Skin of body (tissue), 2 donors: ENCODE results near the gene ZEB1. TPM values are rescaled to one million over a fixed set of nuclear protein-coding genes. Genes with fewer than 3 reads are reported as not detected.
A peak's percentile ranks its signal among the peaks of the same experiment; 100 is the strongest.

Source experiments
- DNase-seq: peaks from one replicate; lab custom pipeline; 2025; lab: John Stamatoyannopoulos, UW
- total RNA-seq: library from RNA; depleted of rRNA; stranded (reverse); fragments of >200 nt; gene quantifications from one replicate; pipeline ENCODE4 v1.2.3, GENCODE V29; 2014

ZEB1 gene
- 70.4 TPM for total RNA-seq

GRCh38 chr10:31318854-31319601 lies at the start of gene ZEB1:
Gene ZEB1 (plus strand): TSS chr10:31319216. CDS start chr10:31319235, 19 bp downstream.
- peak; percentile 34 for DNase-seq

GRCh38 chr10:31270954-31271353 lies 48.1 kb upstream of the ZEB1 start:
- no peak for DNase-seq

- no peak for DNase-seq
These were observed 46.2 kb upstream of the ZEB1 start for GRCh38 chr10:31272841-31273240.

GRCh38 chr10:31273789-31274188 lies 45.2 kb upstream of the ZEB1 start:
- no peak for DNase-seq

- no peak for DNase-seq
These were observed 44.7 kb upstream of the ZEB1 start for GRCh38 chr10:31274310-31274709.

- no peak for DNase-seq
These were observed 40.6 kb upstream of the ZEB1 start for GRCh38 chr10:31278279-31278941.

- no peak for DNase-seq
These were observed 38.0 kb upstream of the ZEB1 start for GRCh38 chr10:31280972-31281371.

GRCh38 chr10:31288001-31288400 lies 31.0 kb upstream of the ZEB1 start:
- DNase-seq: no peak

GRCh38 chr10:31288962-31289361 lies 30.1 kb upstream of the ZEB1 start:
- no peak for DNase-seq

- DNase-seq: no peak
These were observed 28.6 kb upstream of the ZEB1 start for GRCh38 chr10:31290386-31290785.

- no peak for DNase-seq
These were observed 27.9 kb upstream of the ZEB1 start for GRCh38 chr10:31291123-31291522.

- DNase-seq: no peak
These were observed 24.5 kb upstream of the ZEB1 start for GRCh38 chr10:31294558-31294957.

GRCh38 chr10:31296754-31297153 lies 22.3 kb upstream of the ZEB1 start:
- no peak for DNase-seq

GRCh38 chr10:31299119-31299518 lies 19.9 kb upstream of the ZEB1 start:
- DNase-seq: no peak

- no peak for DNase-seq
These were observed 15.8 kb upstream of the ZEB1 start for GRCh38 chr10:31303212-31303611.

GRCh38 chr10:31304291-31304970 lies 14.6 kb upstream of the ZEB1 start:
- no peak for DNase-seq

GRCh38 chr10:31313396-31313795 lies 5.6 kb upstream of the ZEB1 start:
- no peak for DNase-seq

GRCh38 chr10:31314256-31315150 lies 4.5 kb upstream of the ZEB1 start:
- no peak for DNase-seq

- DNase-seq: no peak
These were observed 3.6 kb upstream of the ZEB1 start for GRCh38 chr10:31315453-31315852.

GRCh38 chr10:31317171-31317570 lies 1.8 kb upstream of the ZEB1 start:
- no peak for DNase-seq

- no peak for DNase-seq
These were observed 1.2 kb upstream of the ZEB1 start for GRCh38 chr10:31317652-31318381.
